Sigmoid colon (tissue), 7 donors: Measurements from ENCODE around the gene NHS. TPM values are rescaled to one million over a fixed set of nuclear protein-coding genes. Genes with fewer than 3 reads are reported as not detected.

ENCODE experiments used
- DNase-seq: peaks from one replicate; pipeline ENCODE4 v3.0.0-alpha.2; 2019
- H3K27ac ChIP-seq, 4 donors: fragments of 200-600 bp; sonication (generic); one replicate each; pipeline ENCODE4 v1.5.1; 2016 to 2019; ENCODE audit warnings: mild to moderate bottlenecking in 1 of 4
- H3K27me3 ChIP-seq, 3 donors: fragments of 200-600 bp; sonication (generic); one replicate each; pipeline ENCODE4 v1.5.1; 2019; ENCODE audit warnings: mild to moderate bottlenecking in 1 of 3
- H3K36me3 ChIP-seq, 4 donors: fragments of 200-600 bp; sonication (generic); one replicate each; pipeline ENCODE4 v1.5.1; 2016 to 2019
- H3K4me1 ChIP-seq, 4 donors: fragments of 200-600 bp; sonication (generic); one replicate each; pipeline ENCODE4 v1.5.1; 2017 to 2019
- H3K4me3 ChIP-seq, 4 donors: fragments of 200-600 bp; sonication (generic); one replicate each; pipeline ENCODE4 v1.5.1; 2017 to 2019; ENCODE audit warnings: mild to moderate bottlenecking in 2 of 4, moderate library complexity in 1 of 4
- H3K9me3 ChIP-seq, 4 donors: fragments of 200-600 bp in 3 of 4; sonication (generic) in 3 of 4; one replicate each; pipeline versions ENCODE4 v1.5.1 to v1.6.1; 2013 to 2019
- EP300 ChIP-seq, 4 donors: sonication (generic); formaldehyde crosslinking; IDR thresholded peaks; one replicate each; pipeline ENCODE4 v1.6.1; 2017; ENCODE audit warnings: antibody characterized with exemption in 4 of 4
- POLR2A ChIP-seq, 2 donors: fragments of 450-650 bp; IDR thresholded peaks; one replicate each; pipeline ENCODE4 v1.6.1; 2016; ENCODE audit warnings: antibody characterized with exemption in 2 of 2, mild to moderate bottlenecking in 2 of 2, moderate library complexity in 2 of 2
- POLR2AphosphoS5 ChIP-seq, 4 donors: sonication (generic); formaldehyde crosslinking; IDR thresholded peaks; one replicate each; pipeline ENCODE4 v1.6.1; 2017; ENCODE audit warnings: antibody characterized with exemption in 4 of 4
- WGBS, 2 donors: extraction: QIAGEN DNeasy Blood & Tissue Kit; methylation state at CpG; one replicate each; pipeline ENCODE4 v1.1.7; 2013; 5-methylcytosine and 5-hydroxymethylcytosine counted together
- intact Hi-C: fragments of 100-400 bp; cut with DNase I; formaldehyde crosslinking; loops from one replicate; pipeline ENCODE4 v1.15.1; 2023
- polyA plus RNA-seq, 3 donors: library from polyadenylated mRNA; stranded (reverse); fragments of 200-250 nt; gene quantifications; one replicate each; pipeline ENCODE4 v1.2.3, GENCODE V29; 2013
- total RNA-seq, 4 donors: library from RNA; depleted of rRNA; stranded (reverse); fragments of >200 nt; gene quantifications; one replicate each; pipeline ENCODE4 v1.1.0, GENCODE V29; 2016
- TF ChIP-seq, protein P1 (sequence below), 4 experiments: fragments of 450-650 bp in 3 of 4; fragments of 200-600 bp in 1 of 4; IDR thresholded peaks; one replicate each; pipeline ENCODE4 v1.5.1; 2016 to 2019; ENCODE audit warnings: antibody characterized with exemption in 4 of 4, mild to moderate bottlenecking in 3 of 4, moderate library complexity in 2 of 4
- donor health status: healthy with polysubstance abuse.
- donor health status: Bipolar disorder and iron deficiency.
- donor health status: healthy.

Gene NHS
- total and polyA plus RNA-seq, 7 donors: under 0.01 to 22.7 (median 9.3) TPM

DNA sequence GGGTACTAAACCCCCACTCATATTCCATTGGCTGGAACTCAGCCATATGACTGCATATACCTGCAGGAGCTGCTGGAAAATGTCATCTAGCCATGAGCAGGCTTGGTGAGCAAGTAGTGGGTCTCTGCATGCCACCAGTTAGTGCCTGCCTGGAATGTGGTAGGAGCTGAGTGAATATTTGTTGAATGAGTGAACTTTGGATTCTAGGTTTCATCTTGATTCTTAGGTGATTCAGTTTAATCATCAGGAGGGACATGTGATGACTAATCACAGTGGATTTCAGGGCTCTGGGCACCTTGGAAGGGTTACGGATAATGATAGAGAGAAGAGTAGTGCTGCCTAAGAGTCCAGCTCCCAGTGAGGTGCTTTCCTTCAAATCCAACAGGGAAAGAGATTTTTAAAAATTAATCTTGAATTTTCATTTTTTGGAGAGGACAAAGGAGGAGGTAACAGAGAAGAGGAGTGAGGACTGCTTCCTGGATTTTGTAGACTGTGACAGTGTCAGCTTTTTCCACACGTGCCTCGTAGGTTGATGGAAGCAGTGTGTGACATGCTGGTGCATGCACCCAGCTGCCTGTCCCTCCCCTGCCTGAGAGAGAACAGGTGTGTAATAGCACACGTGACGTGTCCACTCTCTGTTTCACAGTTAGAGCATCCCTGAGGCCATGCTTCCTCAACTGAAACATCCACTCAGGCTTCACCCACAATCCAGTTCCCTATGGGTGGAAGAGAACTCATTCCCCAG, 30.4 kb downstream of the NHS start:
- no peak overlapping the region for H3K4me3 ChIP-seq
- no peak for DNase-seq
- intact Hi-C loops: loop anchor here (10.0 kb wide), 1 partner anchor 49 kb away; no protein-coding TSS in a partner anchor
- H3K36me3 ChIP-seq: no peaks in the 10 kb centered on the region
- TF ChIP-seq EP300 (IDR thresholded peaks at IDR 0.05): no peak
- TF ChIP-seq, protein P1, sequence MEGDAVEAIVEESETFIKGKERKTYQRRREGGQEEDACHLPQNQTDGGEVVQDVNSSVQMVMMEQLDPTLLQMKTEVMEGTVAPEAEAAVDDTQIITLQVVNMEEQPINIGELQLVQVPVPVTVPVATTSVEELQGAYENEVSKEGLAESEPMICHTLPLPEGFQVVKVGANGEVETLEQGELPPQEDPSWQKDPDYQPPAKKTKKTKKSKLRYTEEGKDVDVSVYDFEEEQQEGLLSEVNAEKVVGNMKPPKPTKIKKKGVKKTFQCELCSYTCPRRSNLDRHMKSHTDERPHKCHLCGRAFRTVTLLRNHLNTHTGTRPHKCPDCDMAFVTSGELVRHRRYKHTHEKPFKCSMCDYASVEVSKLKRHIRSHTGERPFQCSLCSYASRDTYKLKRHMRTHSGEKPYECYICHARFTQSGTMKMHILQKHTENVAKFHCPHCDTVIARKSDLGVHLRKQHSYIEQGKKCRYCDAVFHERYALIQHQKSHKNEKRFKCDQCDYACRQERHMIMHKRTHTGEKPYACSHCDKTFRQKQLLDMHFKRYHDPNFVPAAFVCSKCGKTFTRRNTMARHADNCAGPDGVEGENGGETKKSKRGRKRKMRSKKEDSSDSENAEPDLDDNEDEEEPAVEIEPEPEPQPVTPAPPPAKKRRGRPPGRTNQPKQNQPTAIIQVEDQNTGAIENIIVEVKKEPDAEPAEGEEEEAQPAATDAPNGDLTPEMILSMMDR (IDR thresholded peaks at IDR 0.05): no peak
- no peak for TF ChIP-seq POLR2A (IDR thresholded peaks at IDR 0.05)
- TF ChIP-seq POLR2AphosphoS5 (IDR thresholded peaks at IDR 0.05): no peak
- H3K27ac ChIP-seq: no peak overlapping the region
- H3K27me3 ChIP-seq: no peaks in the 10 kb centered on the region
- H3K4me1 ChIP-seq: peaks cover 0 to 10% (median 2%) of the 10 kb centered on the region in 4 donors
- 89 to 93% methylated on average over 5 of the region's 5 CpGs for WGBS, 2 donors
- no peaks in the 10 kb centered on the region for H3K9me3 ChIP-seq

DNA sequence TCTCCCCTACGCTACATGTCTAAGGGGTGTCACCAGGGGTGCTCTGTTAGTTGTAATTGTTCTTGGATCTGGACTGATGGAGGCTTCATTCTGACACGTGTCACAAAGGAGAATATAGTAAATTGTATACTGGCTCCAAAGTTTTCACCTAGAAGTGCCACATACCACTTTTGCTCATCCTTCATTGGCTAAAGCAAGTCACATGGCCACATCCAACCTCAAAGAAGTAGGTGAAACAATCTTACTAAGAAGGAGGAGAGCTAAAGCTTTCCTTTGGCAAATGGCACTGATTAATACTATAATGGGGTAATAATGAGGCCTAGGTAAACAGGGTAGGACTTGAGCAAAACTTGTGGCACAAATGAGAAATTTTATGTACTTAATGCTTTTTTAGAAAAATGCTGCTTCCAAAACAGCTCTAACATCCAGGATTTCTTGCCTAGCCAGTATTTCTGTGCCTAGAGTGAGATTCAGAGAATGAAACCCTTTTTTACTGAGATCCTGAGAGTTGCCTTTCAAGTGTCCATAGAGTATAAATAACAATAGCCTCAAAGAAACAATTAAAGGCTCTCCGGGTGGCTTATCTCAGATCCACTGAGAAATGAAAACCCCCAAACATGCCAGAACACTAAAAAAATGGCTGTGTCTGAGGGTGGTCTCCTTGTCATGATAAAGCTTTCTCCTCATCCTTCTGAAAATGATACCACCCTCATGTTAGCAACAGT, 34.7 kb downstream of the NHS start:
- no peaks in the 10 kb centered on the region for H3K27me3 ChIP-seq
- intact Hi-C loops: loop anchor here (10.0 kb wide), 1 partner anchor 45 kb away; no protein-coding TSS in a partner anchor
- H3K9me3 ChIP-seq: no peaks in the 10 kb centered on the region
- no peak overlapping the region for H3K4me3 ChIP-seq
- no peaks in the 10 kb centered on the region for H3K36me3 ChIP-seq
- no peak for DNase-seq
- TF ChIP-seq POLR2A (IDR thresholded peaks at IDR 0.05): no peak
- no peak for TF ChIP-seq POLR2AphosphoS5 (IDR thresholded peaks at IDR 0.05)
- TF ChIP-seq EP300 (IDR thresholded peaks at IDR 0.05): no peak
- 83 to 92% methylated on average over 3 of the region's 3 CpGs for WGBS, 2 donors
- no peak overlapping the region for H3K27ac ChIP-seq
- peaks cover 0 to 18% (median under 1%) of the 10 kb centered on the region in 4 donors for H3K4me1 ChIP-seq

DNA sequence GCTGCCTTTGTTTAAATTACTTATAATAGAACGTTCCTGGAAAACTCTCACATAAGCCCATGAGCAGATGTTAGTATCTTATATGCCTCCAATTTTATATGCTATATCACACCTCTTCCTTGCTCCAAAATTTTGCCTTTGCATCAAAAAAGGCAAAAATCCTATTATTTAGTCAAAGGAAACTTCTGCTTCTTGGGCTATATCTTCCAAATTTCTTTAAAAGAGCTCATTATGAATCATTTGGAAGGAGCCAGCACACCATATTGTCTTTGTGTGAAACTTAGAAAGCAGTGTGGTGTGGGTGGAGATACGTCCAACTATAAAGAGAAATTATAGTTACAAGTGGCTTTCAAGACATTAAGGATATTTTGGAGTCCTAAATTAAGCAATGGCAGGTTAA, 35.7 kb downstream of the NHS start:
- intact Hi-C loops: no loop called here

DNA sequence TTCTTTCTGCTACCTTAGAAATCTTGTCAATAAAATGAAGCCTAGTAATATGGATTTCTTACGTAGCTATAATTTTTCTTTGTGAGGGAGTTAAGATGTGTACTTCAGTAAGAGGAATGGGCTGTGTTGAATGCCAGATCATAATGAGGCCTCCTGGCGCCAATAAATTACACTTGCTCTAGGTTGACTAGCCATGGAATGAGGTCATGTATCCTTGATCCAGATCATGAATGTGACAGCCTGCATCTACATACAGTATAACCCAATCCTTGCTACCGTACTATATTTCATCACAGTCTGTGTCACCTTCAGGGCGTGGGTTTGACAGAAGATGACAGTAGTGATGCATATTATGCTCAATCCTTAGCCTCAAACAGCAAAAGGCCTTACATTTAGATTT, 36.2 kb downstream of the NHS start:
- Histone ChIP-seq H3K27ac (no peak overlapping the region), H3K4me3 (no peak overlapping the region), H3K9me3 (no peaks in the 10 kb centered on the region), H3K4me1 (peaks cover 0 to 33% (median 3%) of the 10 kb centered on the region in 4 donors), H3K36me3 (no peaks in the 10 kb centered on the region), H3K27me3 (no peaks in the 10 kb centered on the region)
- WGBS, 2 donors: 92 to 96% methylated on average over 4 of the region's 4 CpGs
- intact Hi-C loops: no loop called here
- TF ChIP-seq POLR2AphosphoS5 (IDR thresholded peaks at IDR 0.05): no peak
- TF ChIP-seq EP300 (IDR thresholded peaks at IDR 0.05): no peak
- TF ChIP-seq POLR2A (IDR thresholded peaks at IDR 0.05): no peak
- TF ChIP-seq, protein P1 (IDR thresholded peaks at IDR 0.05): no peak
- no peak for DNase-seq

More for the DNA sequence above, 35.7 kb downstream of the NHS start:
- no peaks in the 10 kb centered on the region for H3K9me3 ChIP-seq
- H3K4me3 ChIP-seq: no peak overlapping the region
- no peaks in the 10 kb centered on the region for H3K36me3 ChIP-seq
- WGBS, 2 donors: 65 to 86% methylated on average over 2 of the region's 2 CpGs
- DNase-seq: no peak
- peaks cover 0 to 28% (median 3%) of the 10 kb centered on the region in 4 donors for H3K4me1 ChIP-seq
- H3K27me3 ChIP-seq: no peaks in the 10 kb centered on the region
- TF ChIP-seq, protein P1 (IDR thresholded peaks at IDR 0.05): no peak
- TF ChIP-seq EP300 (IDR thresholded peaks at IDR 0.05) (no peak), POLR2AphosphoS5 (IDR thresholded peaks at IDR 0.05) (no peak), POLR2A (IDR thresholded peaks at IDR 0.05) (no peak)
- no peak overlapping the region for H3K27ac ChIP-seq

DNA sequence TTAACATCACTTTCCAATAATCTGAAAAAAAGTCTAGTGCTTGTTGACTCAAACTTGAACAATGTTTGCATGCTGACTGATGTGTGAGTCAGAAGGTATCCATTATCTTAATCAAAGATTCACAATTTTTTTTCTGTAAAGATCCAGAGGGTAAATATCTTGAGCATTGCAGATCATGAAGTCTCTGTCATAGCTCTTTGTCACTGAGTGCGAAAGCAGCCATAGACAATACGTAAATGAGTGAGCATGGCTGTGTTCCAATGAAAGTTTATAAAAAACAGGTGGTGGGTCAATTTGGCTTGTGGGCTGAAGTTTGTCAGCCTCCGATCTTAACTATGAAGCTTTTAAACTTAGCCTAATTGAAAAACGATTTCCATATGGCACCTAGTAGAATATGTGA, 37.7 kb downstream of the NHS start:
- Histone ChIP-seq H3K27me3 (no peaks in the 10 kb centered on the region), H3K4me1 (peaks cover 0 to 36% (median 3%) of the 10 kb centered on the region in 4 donors), H3K9me3 (no peaks in the 10 kb centered on the region), H3K27ac (no peak overlapping the region), H3K4me3 (no peak overlapping the region), H3K36me3 (no peaks in the 10 kb centered on the region)
- WGBS, 2 donors: 78 to 81% methylated on average over 4 of the region's 4 CpGs
- TF ChIP-seq, protein P1 (IDR thresholded peaks at IDR 0.05): no peak
- TF ChIP-seq POLR2AphosphoS5 (IDR thresholded peaks at IDR 0.05) (no peak), EP300 (IDR thresholded peaks at IDR 0.05) (no peak), POLR2A (IDR thresholded peaks at IDR 0.05) (no peak)
- intact Hi-C loops: no loop called here
- no peak for DNase-seq
